Measurements from ENCODE around the gene CLCN6. TPM values are rescaled to one million over a fixed set of nuclear protein-coding genes. Genes with fewer than 3 reads are reported as not detected.

CLCN6 gene
- total RNA-seq, 1 donor from 2014 or later = 6.8 TPM

DNA sequence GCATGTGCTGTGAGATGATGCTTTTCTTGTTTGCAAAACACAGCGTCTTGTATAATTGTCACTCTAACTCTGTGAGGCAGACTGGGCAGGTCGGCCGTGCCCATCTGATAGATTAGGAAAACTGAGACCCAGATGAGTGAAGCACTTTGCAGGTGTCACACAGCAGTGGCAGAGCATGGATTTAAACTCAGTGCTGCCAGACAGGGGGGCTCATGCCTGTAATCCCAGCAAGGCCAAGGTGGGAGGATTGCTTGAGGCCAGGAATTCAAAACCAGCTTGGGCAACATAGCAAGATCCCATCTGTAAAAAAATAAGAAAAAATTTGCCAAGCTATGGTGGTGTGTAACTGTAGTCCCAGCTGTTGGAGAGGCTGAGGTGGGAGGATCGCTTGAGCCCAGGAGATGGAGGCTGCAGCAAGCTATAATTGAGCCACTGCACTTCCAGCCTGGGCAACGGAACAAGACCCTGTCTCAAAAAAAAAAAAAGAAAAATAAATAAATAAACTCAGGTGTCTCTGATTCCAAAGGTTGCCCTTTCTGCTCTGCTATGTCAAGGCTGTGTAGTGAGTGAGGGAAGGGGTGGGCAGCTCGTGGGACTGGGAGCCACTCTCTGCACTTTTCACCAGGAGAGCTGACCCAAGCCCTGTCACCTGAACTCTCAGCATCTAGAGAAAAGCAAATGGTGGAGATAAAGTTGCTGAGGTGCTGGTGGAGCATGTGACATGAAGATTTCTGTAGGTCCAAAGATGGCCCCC, 85.6 kb downstream of the CLCN6 start:
- no peak for DNase-seq (ENCODE audit: low read depth)
- H3K4me3 ChIP-seq (ENCODE audit: low read depth, low read length) = no peak overlapping the region
- TF ChIP-seq, protein P1, sequence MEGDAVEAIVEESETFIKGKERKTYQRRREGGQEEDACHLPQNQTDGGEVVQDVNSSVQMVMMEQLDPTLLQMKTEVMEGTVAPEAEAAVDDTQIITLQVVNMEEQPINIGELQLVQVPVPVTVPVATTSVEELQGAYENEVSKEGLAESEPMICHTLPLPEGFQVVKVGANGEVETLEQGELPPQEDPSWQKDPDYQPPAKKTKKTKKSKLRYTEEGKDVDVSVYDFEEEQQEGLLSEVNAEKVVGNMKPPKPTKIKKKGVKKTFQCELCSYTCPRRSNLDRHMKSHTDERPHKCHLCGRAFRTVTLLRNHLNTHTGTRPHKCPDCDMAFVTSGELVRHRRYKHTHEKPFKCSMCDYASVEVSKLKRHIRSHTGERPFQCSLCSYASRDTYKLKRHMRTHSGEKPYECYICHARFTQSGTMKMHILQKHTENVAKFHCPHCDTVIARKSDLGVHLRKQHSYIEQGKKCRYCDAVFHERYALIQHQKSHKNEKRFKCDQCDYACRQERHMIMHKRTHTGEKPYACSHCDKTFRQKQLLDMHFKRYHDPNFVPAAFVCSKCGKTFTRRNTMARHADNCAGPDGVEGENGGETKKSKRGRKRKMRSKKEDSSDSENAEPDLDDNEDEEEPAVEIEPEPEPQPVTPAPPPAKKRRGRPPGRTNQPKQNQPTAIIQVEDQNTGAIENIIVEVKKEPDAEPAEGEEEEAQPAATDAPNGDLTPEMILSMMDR (conservative IDR thresholded peaks at IDR 0.05; ENCODE audit: low read depth, low read length) = no peak

Other genes with a start within 250 kb of the CLCN6 start
- 0.51 and 6.5 TPM in 2 replicates for gene FBXO2, start 151.8 kb upstream of the CLCN6 start, total RNA-seq
- 8.0 and 13.7 TPM in 2 replicates for gene FBXO44, start 151.3 kb upstream of the CLCN6 start, total RNA-seq
- 6.3 and 6.9 TPM in 2 replicates for gene FBXO6, start 142.0 kb upstream of the CLCN6 start, total RNA-seq
- 89.4 and 127 TPM in 2 replicates for gene MAD2L2, start 125.0 kb upstream of the CLCN6 start, total RNA-seq
- gene DRAXIN, start 114.5 kb upstream of the CLCN6 start, total RNA-seq = under 0.01 and 0.12 TPM in 2 replicates
- 54.7 and 70.3 TPM in 2 replicates for gene AGTRAP, start 70.1 kb upstream of the CLCN6 start, total RNA-seq
- not detected in 2 replicates for gene C1orf167, start 44.0 kb upstream of the CLCN6 start, total RNA-seq
- 4.1 and 6.2 TPM in 2 replicates for gene MTHFR, start 227 bp upstream of the CLCN6 start, total RNA-seq
- not detected in 2 replicates for gene NPPA, start 41.6 kb downstream of the CLCN6 start, total RNA-seq
- gene NPPB, start 52.8 kb downstream of the CLCN6 start, total RNA-seq = 1.2 and 3.5 TPM in 2 replicates
- 82.2 and 100 TPM in 2 replicates for gene KIAA2013, start 120.2 kb downstream of the CLCN6 start, total RNA-seq
- gene PLOD1, start 128.5 kb downstream of the CLCN6 start, total RNA-seq = 108 and 147 TPM in 2 replicates
- gene MFN2, start 174.3 kb downstream of the CLCN6 start, total RNA-seq = 53.6 and 63.2 TPM in 2 replicates
- 57.0 and 61.7 TPM in 2 replicates for gene MIIP, start 213.3 kb downstream of the CLCN6 start, total RNA-seq